H9 (cell line): ENCODE data around the gene HOXD12. TPM values are rescaled to one million over a fixed set of nuclear protein-coding genes. Genes with fewer than 3 reads are reported as not detected.
A peak's percentile ranks its signal among the peaks of the same experiment; 100 is the strongest.

Source experiments
- DNase-seq: peaks from one replicate; pipeline ENCODE4 v3.0.0-alpha.2; 2017
- H2AFZ ChIP-seq: one replicate; pipeline ENCODE4 v1.6.1; 2013; ENCODE audit warnings: mild to moderate bottlenecking, low read length, control low read depth, moderate library complexity
- H2AK5ac ChIP-seq: 2 replicates; pipeline ENCODE4 v1.6.1; 2013; ENCODE audit warnings: low read length, control low read depth, mixed read lengths; ENCODE audit not compliant: insufficient read length
- H2BK120ac ChIP-seq: one replicate; pipeline ENCODE4 v1.6.1; 2013; ENCODE audit warnings: low read depth, mild to moderate bottlenecking, low read length, control low read depth, inconsistent platforms; ENCODE audit not compliant: poor library complexity, severe bottlenecking
- H2BK12ac ChIP-seq: 2 replicates; pipeline ENCODE4 v1.6.1; 2013; ENCODE audit warnings: low read length, control low read depth, mixed read lengths, low read depth; ENCODE audit not compliant: insufficient read length
- H2BK15ac ChIP-seq: 2 replicates; pipeline ENCODE4 v1.6.1; 2013; ENCODE audit warnings: low read depth, low read length, control low read depth
- H2BK20ac ChIP-seq: one replicate; pipeline ENCODE4 v1.6.1; 2013; ENCODE audit warnings: low read depth, mild to moderate bottlenecking, low read length, control low read depth, inconsistent platforms; ENCODE audit not compliant: poor library complexity, severe bottlenecking
- H2BK5ac ChIP-seq: 2 replicates; pipeline ENCODE4 v1.6.1; 2013; ENCODE audit warnings: low read length, control low read depth, mixed read lengths; ENCODE audit not compliant: insufficient read length
- H3K14ac ChIP-seq: 2 replicates; pipeline ENCODE4 v1.6.1; 2013; ENCODE audit warnings: low read length, control low read depth; ENCODE audit not compliant: insufficient read depth
- H3K18ac ChIP-seq: 2 replicates; pipeline ENCODE4 v1.6.1; 2013; ENCODE audit warnings: low read depth, mild to moderate bottlenecking, mixed read lengths, low read length, control low read depth; ENCODE audit not compliant: insufficient read length
- H3K23ac ChIP-seq: 2 replicates; pipeline ENCODE4 v1.6.1; 2013; ENCODE audit warnings: low read length, control low read depth, mixed read lengths, low read depth; ENCODE audit not compliant: insufficient read length
- H3K23me2 ChIP-seq: 2 replicates; pipeline ENCODE4 v1.6.1; 2013; ENCODE audit warnings: low read depth, mild to moderate bottlenecking, mixed read lengths, low read length, control low read depth; ENCODE audit not compliant: insufficient read length, poor library complexity, severe bottlenecking
- H3K27ac ChIP-seq: 2 replicates; pipeline ENCODE4 v1.5.1; 2013; ENCODE audit warnings: low read length, control low read depth, mixed read lengths, low read depth; ENCODE audit not compliant: insufficient read length
- H3K27me3 ChIP-seq: 2 replicates; pipeline ENCODE4 v1.6.1; 2013; ENCODE audit warnings: low read length, control low read depth, inconsistent platforms; ENCODE audit not compliant: insufficient read depth
- H3K4ac ChIP-seq: 2 replicates; pipeline ENCODE4 v1.6.1; 2013; ENCODE audit warnings: low read depth, mild to moderate bottlenecking, control low read depth, inconsistent platforms, low read length, moderate library complexity
- H3K4me1 ChIP-seq: 2 replicates; pipeline ENCODE4 v1.6.1; 2013; ENCODE audit warnings: low read length, control low read depth, inconsistent platforms; ENCODE audit not compliant: insufficient read depth
- H3K4me2 ChIP-seq: 2 replicates; pipeline ENCODE4 v1.6.1; 2013; ENCODE audit warnings: low read length, control low read depth, mixed read lengths; ENCODE audit not compliant: insufficient read length, insufficient read depth
- H3K56ac ChIP-seq: 2 replicates; pipeline ENCODE4 v1.6.1; 2013; ENCODE audit warnings: low read depth, mild to moderate bottlenecking, mixed read lengths, low read length, control low read depth; ENCODE audit not compliant: insufficient read length
- H3K79me1 ChIP-seq: 2 replicates; pipeline ENCODE4 v1.6.1; 2013; ENCODE audit warnings: low read depth, mild to moderate bottlenecking, moderate library complexity, low read length, control low read depth, inconsistent platforms; ENCODE audit not compliant: insufficient read depth, poor library complexity, severe bottlenecking
- H3K79me2 ChIP-seq: 2 replicates; pipeline ENCODE4 v1.6.1; 2013; ENCODE audit warnings: low read length, control low read depth, inconsistent platforms; ENCODE audit not compliant: insufficient read depth
- H3K9ac ChIP-seq: 2 replicates; pipeline ENCODE4 v1.6.1; 2013; ENCODE audit warnings: low read length, control low read depth, mixed read lengths; ENCODE audit not compliant: insufficient read length; ENCODE audit errors: extremely low read depth
- H3K9me3 ChIP-seq: one replicate; pipeline ENCODE4 v1.6.1; 2013; ENCODE audit warnings: low read depth, low read length, inconsistent platforms; ENCODE audit not compliant: control insufficient read depth
- H3T11ph ChIP-seq: one replicate; pipeline ENCODE4 v1.6.1; 2013; ENCODE audit warnings: mild to moderate bottlenecking, low read length, control low read depth, inconsistent platforms
- H4K20me1 ChIP-seq: one replicate; pipeline ENCODE4 v1.6.1; 2013; ENCODE audit not compliant: control insufficient read depth, insufficient read length, insufficient read depth
- H4K5ac ChIP-seq: 2 replicates; pipeline ENCODE4 v1.6.1; 2013; ENCODE audit warnings: low read depth, mild to moderate bottlenecking, mixed read lengths, low read length, control low read depth; ENCODE audit not compliant: insufficient read length
- H4K8ac ChIP-seq: replicated peaks from 2 replicates; pipeline ENCODE4 v1.6.1; 2013; ENCODE audit warnings: low read length, control low read depth, mixed read lengths, low read depth; ENCODE audit not compliant: insufficient read length
- H4K91ac ChIP-seq: 2 replicates; pipeline ENCODE4 v1.6.1; 2013; ENCODE audit warnings: low read depth, mild to moderate bottlenecking, moderate library complexity, mixed read lengths, low read length, control low read depth; ENCODE audit not compliant: insufficient read length
- H3K27ac Mint-ChIP-seq, 3 experiments: 2 replicates in 2 of 3; 3 replicates in 1 of 3; pipeline ENCODE4 v1.8.0; 2020 to 2021; ENCODE audit warnings: mixed read lengths in 3 of 3, mild to moderate bottlenecking in 1 of 3, moderate library complexity in 1 of 3
- H3K27me3 Mint-ChIP-seq: 2 replicates; pipeline ENCODE4 v1.8.0; 2021; ENCODE audit warnings: low read depth, mild to moderate bottlenecking, moderate library complexity, mixed read lengths
- H3K36me3 Mint-ChIP-seq, 3 experiments: 2 replicates in 2 of 3; 3 replicates in 1 of 3; pipeline ENCODE4 v1.8.0; 2020 to 2021; ENCODE audit warnings: low read depth in 3 of 3, mixed read lengths in 3 of 3; ENCODE audit not compliant: insufficient read depth in 1 of 3
- H3K4me1 Mint-ChIP-seq, 2 experiments: 2 replicates each; pipeline ENCODE4 v1.8.0; 2020; ENCODE audit warnings: mixed read lengths in 2 of 2
- H3K4me3 Mint-ChIP-seq, 2 experiments: 2 replicates in 1 of 2; 3 replicates in 1 of 2; pipeline ENCODE4 v1.8.0; 2020 to 2021; ENCODE audit warnings: mild to moderate bottlenecking in 2 of 2, mixed read lengths in 2 of 2, moderate library complexity in 1 of 2
- H3K9me3 Mint-ChIP-seq, 2 experiments: 2 replicates in 1 of 2; 3 replicates in 1 of 2; pipeline ENCODE4 v1.8.0; 2020; ENCODE audit warnings: mild to moderate bottlenecking in 2 of 2, mixed read lengths in 2 of 2, moderate library complexity in 1 of 2
- CTCF ChIP-seq: fragments of 200-600 bp; sonication (generic); conservative IDR thresholded peaks from 3 replicates; pipeline ENCODE4 v1.8.0; 2021; ENCODE audit warnings: antibody characterized with exemption, mild to moderate bottlenecking
- WGBS: extraction: QIAGEN DNeasy Blood & Tissue Kit; methylation state at CpG from one replicate; pipeline ENCODE4 v1.1.7; 2013; ENCODE audit warnings: missing lambda C conversion rate, low lambda C conversion rate, mixed read lengths; ENCODE audit not compliant: insufficient read length; ENCODE audit errors: extremely low coverage; 5-methylcytosine and 5-hydroxymethylcytosine counted together
- total RNA-seq: library from RNA; stranded (reverse); gene quantifications from 2 replicates; pipeline ENCODE4 v1.2.1, GENCODE V29; 2021

The HOXD12 gene
- total RNA-seq, 1 experiment from 2014 or later, result not detected

GRCh38 chr2:176094349-176094748 lies 5.2 kb upstream of the HOXD12 start:
- H3K14ac ChIP-seq, result no peak overlapping the region
- no peaks in the 10 kb centered on the region for H3K79me1 ChIP-seq
- H4K5ac ChIP-seq, result no peak overlapping the region
- H3K4me1 Mint-ChIP-seq, result peaks cover 27 to 41% of the 10 kb centered on the region in 2 experiments
- H3K79me2 ChIP-seq, result no peaks in the 10 kb centered on the region
- H2BK20ac ChIP-seq, result no peak overlapping the region
- no peak overlapping the region for H3K23ac ChIP-seq
- H3K27me3 Mint-ChIP-seq, result peaks cover 97% of the 10 kb centered on the region
- TF ChIP-seq CTCF, result no peak
- no peak overlapping the region for H2AFZ ChIP-seq
- no peak overlapping the region for H2AK5ac ChIP-seq
- H3K9ac ChIP-seq, result no peak overlapping the region
- H3T11ph ChIP-seq, result no peak overlapping the region
- H4K8ac ChIP-seq, result no peak overlapping the region
- no peak overlapping the region for H3K4me2 ChIP-seq
- H4K20me1 ChIP-seq, result no peaks in the 10 kb centered on the region
- peak; percentile 26 for DNase-seq
- H4K91ac ChIP-seq, result no peak overlapping the region
- H2BK15ac ChIP-seq, result no peak overlapping the region
- peaks cover 6 to 28% of the 10 kb centered on the region in 2 experiments; a peak in 4 of 5 replicates for H3K9me3 Mint-ChIP-seq
- no peak overlapping the region for H3K27ac ChIP-seq
- peaks cover 6% of the 10 kb centered on the region for H3K4me1 ChIP-seq
- no peak overlapping the region for H2BK12ac ChIP-seq
- no peak overlapping the region for H3K56ac ChIP-seq
- H3K4me3 Mint-ChIP-seq, result no peak overlapping the region
- peaks cover 83% of the 10 kb centered on the region for H3K27me3 ChIP-seq
- no peak overlapping the region for H3K18ac ChIP-seq
- no peak overlapping the region for H3K27ac Mint-ChIP-seq
- WGBS, result no CpG with 5 or more reads among the region's 12 CpGs
- no peak overlapping the region for H2BK120ac ChIP-seq
- no peaks in the 10 kb centered on the region for H3K9me3 ChIP-seq
- H3K36me3 Mint-ChIP-seq, result peaks cover 0 to 3% (median 0%) of the 10 kb centered on the region in 3 experiments; a peak in 2 of 7 replicates
- no peak overlapping the region for H2BK5ac ChIP-seq
- peaks cover 5% of the 10 kb centered on the region for H3K23me2 ChIP-seq
- H3K4ac ChIP-seq, result no peak overlapping the region
